HepG2 (cell line): Measurements from ENCODE around the gene NFAT5. TPM values are rescaled to one million over a fixed set of nuclear protein-coding genes. Genes with fewer than 3 reads are reported as not detected.

Experiments used
- ATAC-seq: fragments of 200-7000 bp; cut with Tn5 transposase; 3 replicates; pipeline ENCODE4 v1.9.1; 2020; ENCODE audit warnings: mild to moderate bottlenecking, moderate library complexity
- BruUV-seq: library from RNA; stranded (reverse); fragments of 400-500 nt; replicated peaks from 2 replicates; lab custom pipeline; 2021; lab: Mats Ljungman, UMichigan
- CTCF ChIA-PET: fragments of 300-600 bp; formaldehyde crosslinking; extraction: SDS; loops from one replicate; lab custom pipeline; 2021; ENCODE audit warnings: low total read pairs, inconsistent platforms, low intra/inter-chr PET ratio; lab: Yijun Ruan, JAX
- POLR2A ChIA-PET: fragments of 350-600 bp; sonication (Branson Sonifier 250); formaldehyde crosslinking; loops from one replicate; lab custom pipeline; 2020; ENCODE audit warnings: antibody characterized with exemption, inconsistent platforms; lab: Yijun Ruan, JAX
- DNase-seq: peaks from one replicate; pipeline ENCODE4 v3.0.0-alpha.2; 2015; ENCODE audit warnings: low spot score
- FAIRE-seq: peaks from 3 replicates; lab custom pipeline; 2011; peaks lifted over from hg19 to GRCh38; lab: Jason Lieb, UNC
- H2AFZ ChIP-seq: one replicate; pipeline ENCODE4 v1.6.1; 2011; ENCODE audit warnings: low read length, inconsistent platforms
- H3K27ac ChIP-seq: fragments of 300-600 bp; 3 replicates; pipeline ENCODE4 v1.8.0; 2011; ENCODE audit warnings: mixed run types, mild to moderate bottlenecking, mixed read lengths, low read length, inconsistent platforms; ENCODE audit not compliant: insufficient read depth; ENCODE audit errors: extremely low read length
- H3K27me3 ChIP-seq, 2 experiments: fragments of 200-600 bp in 1 of 2; 2 replicates in 1 of 2; 3 replicates in 1 of 2; pipeline versions ENCODE4 v1.6.0 to v1.8.0; 2011; ENCODE audit warnings: low read length in 2 of 2, mild to moderate bottlenecking in 2 of 2, moderate library complexity in 2 of 2, inconsistent platforms in 1 of 2; ENCODE audit not compliant: insufficient read depth in 2 of 2, control insufficient read depth in 1 of 2
- H3K36me3 ChIP-seq, 2 experiments: fragments of 200-600 bp in 1 of 2; replicated peaks in 1 of 2; 2 replicates in 1 of 2; 3 replicates in 1 of 2; pipeline versions ENCODE4 v1.5.1 to v1.8.0; 2011; ENCODE audit warnings: low read length in 2 of 2, inconsistent platforms in 1 of 2; ENCODE audit not compliant: insufficient read depth in 2 of 2, control insufficient read depth in 1 of 2
- H3K4me1 ChIP-seq: 2 replicates; pipeline ENCODE4 v1.5.1; 2012; ENCODE audit warnings: low read length, inconsistent platforms; ENCODE audit not compliant: insufficient read depth
- H3K4me2 ChIP-seq: 2 replicates; pipeline ENCODE4 v1.6.0; 2011; ENCODE audit warnings: low read depth, low read length, inconsistent platforms
- H3K4me3 ChIP-seq, 3 experiments: fragments of 200-600 bp in 1 of 3; sonication (generic), shearing (Covaris generic) in 1 of 3; replicated peaks in 1 of 3; 2 replicates each; pipeline ENCODE4 v1.5.1; 2011 to 2016; ENCODE audit warnings: low read length in 3 of 3, inconsistent platforms in 2 of 3, low read depth in 2 of 3, mild to moderate bottlenecking in 2 of 3, control low read depth in 1 of 3, mixed read lengths in 1 of 3; ENCODE audit not compliant: insufficient read depth in 1 of 3
- H3K79me2 ChIP-seq: one replicate; pipeline ENCODE4 v1.6.1; 2011; ENCODE audit warnings: low read length, inconsistent platforms; ENCODE audit not compliant: insufficient read depth
- H3K9ac ChIP-seq: 2 replicates; pipeline ENCODE4 v1.6.0; 2011; ENCODE audit warnings: mild to moderate bottlenecking, low read depth, low read length, inconsistent platforms; ENCODE audit not compliant: insufficient read depth
- H3K9me3 ChIP-seq: 2 replicates; pipeline ENCODE4 v1.5.1; 2012; ENCODE audit warnings: mild to moderate bottlenecking, low read length
- H4K20me1 ChIP-seq: 2 replicates; pipeline ENCODE4 v1.6.0; 2011; ENCODE audit warnings: inconsistent platforms, mild to moderate bottlenecking, low read length, moderate library complexity; ENCODE audit not compliant: insufficient read depth
- DNMT1 ChIP-seq: sonication (generic); formaldehyde crosslinking; IDR thresholded peaks from 2 replicates; pipeline ENCODE4 v1.5.1; 2020; ENCODE audit warnings: mild to moderate bottlenecking, missing genetic modification reagents
- ELK4 ChIP-seq: sonication (generic); formaldehyde crosslinking; IDR thresholded peaks from 2 replicates; pipeline ENCODE4 v1.9.0; 2021; ENCODE audit warnings: missing genetic modification reagents, borderline replicate concordance
- EZH2 ChIP-seq: conservative IDR thresholded peaks from 2 replicates; pipeline ENCODE4 v1.6.1; 2012; ENCODE audit warnings: mild to moderate bottlenecking, low read depth, low read length, moderate library complexity
- GATAD2A ChIP-seq: IDR thresholded peaks from 2 replicates; pipeline ENCODE4 v1.6.1; 2016
- HIC2 ChIP-seq: sonication (generic); formaldehyde crosslinking; IDR thresholded peaks from 2 replicates; pipeline ENCODE4 v1.9.0; 2022; ENCODE audit warnings: low read depth, missing genetic modification reagents
- HMGA1 ChIP-seq: sonication (generic); formaldehyde crosslinking; conservative IDR thresholded peaks from 2 replicates; pipeline ENCODE4 v1.4.0; 2020; ENCODE audit warnings: missing genetic modification reagents
- HOXA7 ChIP-seq: sonication (generic); formaldehyde crosslinking; IDR thresholded peaks from 2 replicates; pipeline ENCODE4 v1.8.1; 2022; ENCODE audit warnings: mild to moderate bottlenecking, missing genetic modification reagents, moderate library complexity
- NPAS2 ChIP-seq: sonication (generic); formaldehyde crosslinking; IDR thresholded peaks from 2 replicates; pipeline ENCODE4 v1.8.0; 2022; ENCODE audit warnings: mild to moderate bottlenecking, missing genetic modification reagents, borderline replicate concordance
- STAG1 ChIP-seq: sonication (generic); formaldehyde crosslinking; IDR thresholded peaks from 2 replicates; pipeline ENCODE4 v1.4.0; 2020; ENCODE audit warnings: missing genetic modification reagents
- ZBTB34 ChIP-seq: sonication (generic); formaldehyde crosslinking; IDR thresholded peaks from 2 replicates; pipeline ENCODE4 v1.8.0; 2022; ENCODE audit warnings: mild to moderate bottlenecking, missing genetic modification reagents
- ZFY ChIP-seq: sonication (generic); formaldehyde crosslinking; IDR thresholded peaks from 2 replicates; pipeline ENCODE4 v1.4.0; 2020; ENCODE audit warnings: missing genetic modification reagents
- ZNF234 ChIP-seq: sonication (generic); formaldehyde crosslinking; conservative IDR thresholded peaks from 2 replicates; pipeline ENCODE4 v1.5.1; 2020; ENCODE audit warnings: mild to moderate bottlenecking, missing genetic modification reagents
- ZNF354B ChIP-seq: sonication (generic); formaldehyde crosslinking; IDR thresholded peaks from 2 replicates; pipeline ENCODE4 v1.8.0; 2022; ENCODE audit warnings: mild to moderate bottlenecking, missing genetic modification reagents
- ZNF530 ChIP-seq: sonication (generic); formaldehyde crosslinking; IDR thresholded peaks from 2 replicates; pipeline ENCODE4 v1.5.0; 2020; ENCODE audit warnings: low read depth, mild to moderate bottlenecking, missing genetic modification reagents
- ZNF75D ChIP-seq: sonication (generic); formaldehyde crosslinking; IDR thresholded peaks from 2 replicates; pipeline ENCODE4 v1.8.1; 2023; ENCODE audit warnings: missing genetic modification reagents, mild to moderate bottlenecking, borderline replicate concordance
- ZNF816 ChIP-seq: sonication (generic); formaldehyde crosslinking; IDR thresholded peaks from 2 replicates; pipeline ENCODE4 v1.8.0; 2022; ENCODE audit warnings: missing genetic modification reagents, mild to moderate bottlenecking, borderline replicate concordance
- WGBS: methylation state at CpG from one replicate; pipeline ENCODE4 v1.1.6; 2017; ENCODE audit warnings: low lambda C conversion rate; 5-methylcytosine and 5-hydroxymethylcytosine counted together
- in situ Hi-C: cut with HindIII; loops from 2 replicates; pipeline ENCODE4 v1.10.0; 2017; ENCODE audit warnings: low pct_unique_long_range_greater_than_20kb; ENCODE audit not compliant: extremely low pct_ligation_motif_present
- intact Hi-C: fragments of 100-400 bp; cut with micrococcal nuclease; formaldehyde crosslinking; loops from one replicate; pipeline ENCODE4 v1.10.0; 2022; ENCODE audit not compliant: unreplicated experiment
- polyA plus RNA-seq, 8 experiments: library from polyadenylated mRNA; depleted of rRNA in 3 of 8; stranded (reverse) in 7 of 8; unstranded in 1 of 8; fragments of >200 nt; fragmentation: Illumina TruSeq in 4 of 8; extraction: Trizol in 4 of 8; gene quantifications; 2 replicates each; pipeline versions ENCODE4 v1.2.1 to v1.2.3, GENCODE V29; 2011 to 2016; ENCODE audit warnings: low read depth in 4 of 8, missing spikeins in 1 of 8, mixed read lengths in 1 of 8; ENCODE audit not compliant: insufficient read depth in 1 of 8
- total RNA-seq, 5 experiments: library from RNA; depleted of rRNA; stranded (reverse); fragments of >200 nt; fragmentation: Illumina TruSeq; extraction: Trizol; gene quantifications; 2 replicates each; pipeline ENCODE4 v1.2.3, GENCODE V29; 2016; ENCODE audit warnings: low read depth in 1 of 5

Gene NFAT5
- total and polyA plus RNA-seq, 2 of the 13 experiments (the other 11 are each of a cell fraction or from before 2014, with no cell fraction given) = 20.5 to 54.3 TPM

GRCh38 chr16:69607674-69608073, 41.9 kb downstream of the NFAT5 start:
- no peak overlapping the region for H3K9ac ChIP-seq
- H3K27me3 ChIP-seq = no peaks in the 10 kb centered on the region
- intact Hi-C loops = no loop called here
- TF ChIP-seq GATAD2A (CRISPR knock-in tag) = 0 out of 2 replicates have a peak, but pooled peaks have one; percentile 5
- no peak for TF ChIP-seq ELK4 (CRISPR knock-in tag)
- TF ChIP-seq, all 625 proteins: peak for 1
- CTCF ChIA-PET = no interaction called here
- POLR2A ChIA-PET = no interaction called here
- H3K79me2 ChIP-seq = peaks cover 90% of the 10 kb centered on the region
- no TSS peak for BruUV-seq
- FAIRE-seq (no peak), ATAC-seq (no peak), DNase-seq (no peak)
- no peak overlapping the region for H3K27ac ChIP-seq
- H3K9me3 ChIP-seq = no peaks in the 10 kb centered on the region
- no peak overlapping the region for H3K4me3 ChIP-seq
- peaks cover 51% of the 10 kb centered on the region for H4K20me1 ChIP-seq
- peaks cover 10 to 42% of the 10 kb centered on the region in 2 experiments for H3K36me3 ChIP-seq
- H2AFZ ChIP-seq = no peak overlapping the region
- in situ Hi-C loops = no loop called here
- peaks cover 14% of the 10 kb centered on the region for H3K4me1 ChIP-seq
- no peak overlapping the region for H3K4me2 ChIP-seq

GRCh38 chr16:69610356-69610755, 44.6 kb downstream of the NFAT5 start:
- H3K9ac ChIP-seq = no peak overlapping the region
- ChIA-PET CTCF (no interaction called here), POLR2A (no interaction called here)
- H3K4me2 ChIP-seq = no peak overlapping the region
- no peak for ATAC-seq
- FAIRE-seq = no peak
- no peaks in the 10 kb centered on the region for H3K27me3 ChIP-seq
- H3K4me3 ChIP-seq = no peak overlapping the region
- H3K4me1 ChIP-seq = peaks cover 41% of the 10 kb centered on the region
- no peak overlapping the region for H3K27ac ChIP-seq
- no peak for DNase-seq
- no peak overlapping the region for H2AFZ ChIP-seq
- peaks cover 89% of the 10 kb centered on the region for H3K79me2 ChIP-seq
- peaks cover 10 to 35% of the 10 kb centered on the region in 2 experiments for H3K36me3 ChIP-seq
- H4K20me1 ChIP-seq = peaks cover 66% of the 10 kb centered on the region
- H3K9me3 ChIP-seq = no peaks in the 10 kb centered on the region
- 95% methylated on average over 1 of the region's 1 CpG for WGBS
- no TSS peak for BruUV-seq
- in situ Hi-C loops (no loop called here), intact Hi-C loops (loop anchor here (5.0 kb wide), 1 partner anchor 43 kb away; the partner anchor contains the start of gene NFAT5)
- TF ChIP-seq ZNF234 (CRISPR knock-in tag) = no peak
- TF ChIP-seq DNMT1 (CRISPR knock-in tag) = no peak
- TF ChIP-seq ZNF530 (CRISPR knock-in tag) = no peak
- TF ChIP-seq HMGA1 (CRISPR knock-in tag) = no peak
- TF ChIP-seq ZBTB34 (CRISPR knock-in tag) = no peak
- TF ChIP-seq NPAS2 (CRISPR knock-in tag) = no peak
- TF ChIP-seq EZH2 = no peak
- no peak for TF ChIP-seq ZFY (CRISPR knock-in tag)
- TF ChIP-seq ZNF75D = no peak
- TF ChIP-seq ZNF816 (CRISPR knock-in tag) = no peak
- no peak for TF ChIP-seq HOXA7 (CRISPR knock-in tag)
- TF ChIP-seq HIC2 (CRISPR knock-in tag) = no peak
- no peak for TF ChIP-seq ZNF354B
- TF ChIP-seq STAG1 = no peak
